GM18951 (cell line): ENCODE measurements around the gene CDH11.

Experiments
- POLR2A ChIP-seq: IDR thresholded peaks from 4 replicates; pipeline ENCODE4 v1.6.1; 2011; ENCODE audit warnings: mild to moderate bottlenecking; ENCODE audit not compliant: insufficient read length, insufficient read depth; ENCODE audit errors: extremely low read depth
- in situ Hi-C: fragments of 300-500 bp; cut with MboI; formaldehyde crosslinking; loops from one replicate; pipeline ENCODE4 v1.12.0; 2022; ENCODE audit warnings: low sequenced_read_pairs, mixed read lengths, inconsistent platforms; ENCODE audit not compliant: unreplicated experiment

The CDH11 gene

DNA sequence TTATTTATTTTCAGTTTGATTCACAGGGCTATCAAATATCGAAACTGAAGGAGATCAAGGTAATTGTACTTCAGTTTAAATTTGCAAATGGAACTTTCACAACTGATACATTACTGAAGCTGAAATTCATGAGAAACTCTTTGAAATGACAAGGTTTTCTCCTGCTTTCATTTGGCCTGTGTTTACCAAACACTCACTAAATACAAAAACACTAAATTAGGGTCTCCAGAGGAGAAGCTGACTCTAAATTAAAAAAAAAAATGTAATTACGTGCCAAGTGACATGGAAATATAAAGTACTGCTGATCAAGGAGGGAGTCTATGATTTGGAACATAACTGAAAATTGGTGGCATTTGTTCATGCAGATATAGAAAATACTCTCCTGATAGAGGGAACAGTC is 205.8 kb downstream of the CDH11 start:
- no peak for TF ChIP-seq POLR2A
- in situ Hi-C loops, result no loop called here

DNA sequence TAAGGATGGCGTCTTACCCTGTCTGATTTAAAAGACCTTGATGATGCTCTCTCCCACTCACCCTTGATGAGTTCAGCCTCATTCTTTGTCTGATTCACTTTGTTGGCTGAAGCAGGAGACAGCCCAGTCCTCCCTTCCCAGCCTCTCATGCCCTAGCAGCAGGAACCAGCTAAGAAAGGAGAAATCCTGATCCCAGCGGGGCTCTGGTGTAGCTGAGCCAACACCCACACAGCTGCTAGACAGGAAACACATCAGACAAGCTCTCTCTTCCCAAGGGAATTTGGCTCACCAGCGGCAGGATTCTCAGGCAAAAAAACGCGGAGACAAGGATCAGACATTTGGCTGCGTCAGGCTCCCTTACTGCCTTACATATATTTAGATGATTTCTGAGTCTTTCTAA is 211.5 kb downstream of the CDH11 start:
- in situ Hi-C loops, result no loop called here
- no peak for TF ChIP-seq POLR2A

- in situ Hi-C loops, result no loop called here
- TF ChIP-seq POLR2A, result no peak
Measured at GRCh38 chr16:64907844-64908243, 214.0 kb downstream of the CDH11 start.

GRCh38 chr16:64903770-64904169 is 218.1 kb downstream of the CDH11 start:
- TF ChIP-seq POLR2A, result no peak
- in situ Hi-C loops, result no loop called here

DNA sequence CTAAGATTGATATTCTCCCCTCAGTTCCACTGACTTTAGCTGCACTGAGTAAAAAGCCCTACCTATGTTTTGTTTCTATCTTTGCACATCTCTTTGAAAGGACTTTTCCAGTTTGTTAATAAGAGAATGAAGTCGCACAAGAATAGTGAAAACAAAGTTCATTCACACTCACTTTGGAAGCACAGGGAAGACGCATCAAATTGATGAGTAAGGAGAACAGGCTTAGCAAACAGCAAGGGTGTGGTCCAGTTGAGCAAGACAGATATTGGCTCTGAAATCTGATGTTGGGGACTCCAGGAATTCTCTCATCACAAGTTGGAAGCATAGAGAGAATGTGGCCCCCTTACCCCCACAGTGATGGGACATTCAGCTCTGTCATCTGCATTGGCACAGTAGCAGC is 221.3 kb downstream of the CDH11 start:
- no peak for TF ChIP-seq POLR2A
- in situ Hi-C loops, result no loop called here

- no peak for TF ChIP-seq POLR2A
- in situ Hi-C loops, result no loop called here
Measured at GRCh38 chr16:64900019-64900418, 221.8 kb downstream of the CDH11 start.

DNA sequence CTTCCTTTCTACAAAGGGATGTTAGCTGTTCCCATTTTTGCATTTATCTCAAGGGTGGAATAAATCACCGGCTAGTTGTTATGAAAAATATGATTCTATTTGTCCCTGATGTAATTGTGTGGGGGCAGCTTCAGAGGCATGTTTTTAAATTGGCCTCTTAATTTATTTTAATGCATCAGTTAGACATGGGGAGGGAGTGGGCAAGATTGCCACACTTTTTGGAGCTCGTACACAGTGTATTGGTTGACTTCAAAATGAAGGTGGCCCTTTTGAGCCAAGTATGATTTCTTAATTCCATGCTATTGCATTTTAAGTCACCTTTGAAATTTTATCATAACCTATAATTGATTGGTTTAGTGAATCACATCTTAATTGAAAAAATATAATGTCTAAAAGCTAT is 223.7 kb downstream of the CDH11 start:
- in situ Hi-C loops, result no loop called here
- TF ChIP-seq POLR2A, result no peak
